Measurements from ENCODE around the gene DYNLL2.
"Not testable (repeated sequence)": the region's sequence is repeated elsewhere in the genome, so short reads cannot be mapped to it uniquely, and the experiment has no call there.

DYNLL2 gene

DNA sequence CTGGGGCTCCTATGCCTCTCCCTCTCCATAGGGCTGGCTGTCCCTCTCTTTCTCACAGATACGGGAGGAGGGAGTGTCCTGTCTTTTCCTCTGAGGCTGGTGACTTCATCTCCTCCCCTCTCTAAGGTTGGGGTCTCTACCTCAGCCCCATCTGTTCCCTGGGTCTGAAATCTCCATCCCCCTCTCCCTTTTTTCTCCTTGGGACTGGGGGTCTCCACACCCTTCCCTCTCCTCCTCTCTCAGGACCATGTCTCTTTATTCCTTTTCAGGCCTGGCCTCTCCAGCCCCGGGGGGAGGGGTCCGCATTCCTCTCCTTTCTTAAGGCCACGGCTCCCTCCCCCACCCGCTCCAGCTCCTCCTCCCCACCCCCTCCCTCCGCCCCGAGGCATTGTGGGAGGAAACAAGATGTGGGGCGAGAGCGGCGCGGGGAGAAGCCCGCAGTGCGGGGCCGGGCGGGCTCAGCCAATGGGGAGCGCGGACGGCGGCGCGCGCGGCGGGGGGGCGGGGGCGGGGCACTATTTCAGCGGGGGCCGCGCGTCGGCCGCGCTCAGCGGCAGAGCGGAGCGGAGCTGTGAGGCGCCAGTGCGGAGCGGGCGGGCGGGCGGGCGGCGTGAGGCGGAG, at the start of gene DYNLL2:
DYNLL2 (plus strand) TSS at position 550 of the 621 bp plus-strand sequence. CDS start 3,672 bp downstream, outside the sequence.
- peak; percentile 70 to 97 for DNase-seq

GRCh38 chr17:58039975-58040374, 43.2 kb upstream of the DYNLL2 start:
- DNase-seq, result no peak

DNA sequence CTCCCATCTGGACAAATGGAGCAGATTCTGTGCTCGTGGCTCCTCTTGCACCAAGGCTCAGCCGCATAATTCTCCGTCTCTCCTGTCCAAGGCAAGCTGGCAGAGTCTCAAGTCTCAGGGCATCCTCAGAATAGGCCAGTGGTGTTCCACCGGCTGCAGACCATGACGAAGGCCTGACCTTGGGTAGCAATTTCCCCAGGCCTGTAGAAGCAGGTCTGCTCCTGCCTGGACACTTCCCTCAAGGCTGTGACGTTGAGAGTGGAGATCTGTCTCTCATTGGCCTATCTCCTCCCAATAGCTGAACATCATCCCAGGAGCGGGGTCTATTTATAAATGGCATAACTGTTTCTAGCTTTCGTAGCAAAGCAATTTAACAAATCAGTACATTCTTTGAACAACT, 42.8 kb upstream of the DYNLL2 start:
- DNase-seq, result no peak

DNA sequence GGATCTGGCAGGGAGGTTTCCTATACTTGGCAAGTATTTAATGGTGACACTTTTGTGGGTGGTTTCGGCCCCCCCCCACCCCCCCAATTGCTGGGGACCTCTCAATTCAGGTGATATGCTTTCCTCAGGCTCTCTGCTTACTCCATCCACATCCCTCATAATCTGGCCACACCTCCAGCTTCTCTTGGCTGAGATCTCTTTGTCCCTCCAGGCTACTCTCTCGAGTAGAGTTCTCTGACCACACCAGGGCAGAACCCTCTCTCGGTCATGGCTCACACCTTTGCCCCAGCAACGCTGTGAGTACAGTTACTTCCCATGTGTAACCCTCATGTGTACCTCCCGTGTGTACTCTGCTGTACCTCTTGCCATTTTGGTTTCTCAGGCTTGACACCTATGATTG, 42.1 kb upstream of the DYNLL2 start:
- no peak for DNase-seq

GRCh38 chr17:58043221-58044181, 39.7 kb upstream of the DYNLL2 start:
- DNase-seq, result no peak

DNA sequence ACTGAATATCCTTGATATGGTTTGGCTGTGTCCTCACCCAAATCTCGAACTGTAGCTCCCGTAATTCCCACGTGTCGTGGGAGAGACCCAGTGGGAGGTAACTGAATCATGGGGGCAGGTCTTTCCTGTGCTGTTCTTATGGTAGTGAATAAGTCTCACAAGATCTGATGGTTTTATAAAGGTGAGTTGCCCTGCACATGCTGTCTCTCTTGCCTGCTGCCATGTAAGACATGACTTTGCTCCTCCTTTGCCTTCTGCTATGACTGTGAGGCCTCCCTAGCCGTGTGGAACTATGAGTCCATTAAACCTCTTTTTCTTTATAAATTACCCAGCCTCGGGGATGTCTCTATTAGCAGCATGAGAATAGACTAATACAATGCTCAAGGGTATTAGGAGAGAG, 39.0 kb upstream of the DYNLL2 start:
- not testable (repeated sequence) for DNase-seq

GRCh38 chr17:58046239-58047094, 36.8 kb upstream of the DYNLL2 start:
- DNase-seq, result no peak

DNA sequence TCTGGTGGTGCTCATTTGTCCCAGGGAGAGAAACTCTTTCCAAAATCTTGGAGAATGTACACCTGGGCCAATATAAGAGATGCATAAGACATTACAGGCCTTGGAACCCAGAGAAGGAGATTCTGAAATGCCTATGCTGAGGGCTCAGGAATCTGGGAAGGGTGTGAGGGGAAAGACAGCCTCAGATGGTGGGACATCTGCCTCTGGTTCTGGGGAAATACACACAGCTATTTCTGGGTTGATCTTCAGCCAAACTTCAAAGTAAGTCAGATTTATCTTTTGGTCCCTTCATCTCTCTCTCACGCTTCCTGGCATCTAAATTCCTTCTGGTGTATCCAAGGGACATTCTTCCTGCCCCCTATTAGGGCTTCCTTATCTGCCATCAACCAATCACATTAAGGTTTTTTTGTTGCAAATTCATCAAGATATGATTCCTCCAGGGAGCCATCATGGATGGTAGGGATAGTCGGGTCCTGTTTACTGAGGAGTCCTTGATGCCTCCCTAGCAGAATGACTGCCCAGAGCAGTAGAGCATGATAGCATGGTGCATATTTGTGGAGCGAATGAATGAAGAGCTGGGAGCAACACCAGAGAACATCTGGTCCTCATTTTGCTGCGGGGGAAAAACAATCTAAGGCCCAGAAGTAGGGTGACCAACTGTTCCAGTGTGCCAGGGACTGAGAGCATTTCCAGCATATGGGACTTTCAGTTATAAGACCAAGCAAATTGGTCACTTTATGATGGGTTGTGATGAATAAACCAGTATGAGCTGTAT, 35.7 kb upstream of the DYNLL2 start:
- DNase-seq, result no peak

- DNase-seq, result no peak
Measured at GRCh38 chr17:58049533-58049932, 33.7 kb upstream of the DYNLL2 start.

DNA sequence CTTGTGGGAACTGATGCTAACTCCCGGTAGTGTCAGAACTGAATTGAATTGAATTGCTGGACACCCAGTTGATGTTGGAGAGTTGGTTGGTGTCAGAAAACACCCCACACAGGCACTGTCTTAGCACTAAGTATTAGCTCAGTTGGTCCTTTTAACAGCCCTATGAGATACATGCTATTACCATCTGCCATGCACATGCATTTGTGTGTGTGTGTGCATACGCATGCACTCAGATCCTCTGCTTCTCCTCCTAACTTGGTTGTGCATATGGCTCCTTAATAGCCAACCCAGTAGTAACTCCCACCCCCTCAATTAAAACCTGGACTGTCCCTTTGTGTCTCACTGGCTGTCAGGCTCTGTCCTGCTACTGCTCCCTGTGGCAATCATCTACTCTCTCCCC, 32.3 kb upstream of the DYNLL2 start:
- DNase-seq, result no peak

GRCh38 chr17:58051468-58051867, 31.8 kb upstream of the DYNLL2 start:
- no peak for DNase-seq

DNA sequence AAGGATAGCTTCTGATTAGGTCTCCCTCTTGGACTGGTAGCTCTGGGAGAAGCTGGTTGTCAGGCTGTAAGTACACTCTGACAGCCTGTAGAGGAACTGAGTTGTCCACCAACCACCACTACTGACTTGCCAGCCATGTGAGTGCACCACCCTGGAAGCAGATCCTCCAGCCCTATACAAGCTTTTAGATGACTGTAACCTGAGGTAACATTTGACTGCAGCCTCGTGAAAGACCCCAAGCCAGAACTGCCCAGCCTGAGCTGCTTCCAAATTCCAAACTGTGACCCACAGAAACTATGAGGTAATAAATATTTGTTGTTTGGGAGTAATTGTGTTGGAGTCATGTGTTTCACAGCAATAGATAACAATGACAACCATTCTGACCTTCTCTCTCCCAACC, 30.8 kb upstream of the DYNLL2 start:
- no peak for DNase-seq

- no peak for DNase-seq
Measured at GRCh38 chr17:58052945-58053715, 30.1 kb upstream of the DYNLL2 start.

GRCh38 chr17:58054641-58055040, 28.6 kb upstream of the DYNLL2 start:
- no peak for DNase-seq

DNA sequence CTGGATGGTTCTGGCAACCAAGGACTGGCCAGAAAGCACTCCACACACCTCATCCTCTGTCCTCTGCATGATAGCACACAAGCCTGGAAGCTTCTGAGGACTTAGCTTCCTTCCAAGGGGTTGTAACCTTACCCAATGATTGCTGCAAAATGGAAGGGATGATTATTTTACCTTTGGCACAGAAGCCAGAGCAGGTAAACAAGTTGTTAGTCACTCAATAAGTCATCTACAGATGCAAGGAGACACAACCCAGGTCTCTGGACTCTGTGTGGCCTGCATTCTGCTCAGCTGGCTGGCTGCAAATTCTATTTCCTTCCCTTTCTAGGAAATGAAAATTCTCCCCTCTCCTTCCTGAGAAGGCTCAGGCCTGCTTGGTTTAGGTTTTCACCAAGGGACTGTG, 26.7 kb upstream of the DYNLL2 start:
- DNase-seq, result no peak

GRCh38 chr17:58059141-58059540, 24.1 kb upstream of the DYNLL2 start:
- DNase-seq, result peak in 1 of 2 experiments; percentile 15

DNA sequence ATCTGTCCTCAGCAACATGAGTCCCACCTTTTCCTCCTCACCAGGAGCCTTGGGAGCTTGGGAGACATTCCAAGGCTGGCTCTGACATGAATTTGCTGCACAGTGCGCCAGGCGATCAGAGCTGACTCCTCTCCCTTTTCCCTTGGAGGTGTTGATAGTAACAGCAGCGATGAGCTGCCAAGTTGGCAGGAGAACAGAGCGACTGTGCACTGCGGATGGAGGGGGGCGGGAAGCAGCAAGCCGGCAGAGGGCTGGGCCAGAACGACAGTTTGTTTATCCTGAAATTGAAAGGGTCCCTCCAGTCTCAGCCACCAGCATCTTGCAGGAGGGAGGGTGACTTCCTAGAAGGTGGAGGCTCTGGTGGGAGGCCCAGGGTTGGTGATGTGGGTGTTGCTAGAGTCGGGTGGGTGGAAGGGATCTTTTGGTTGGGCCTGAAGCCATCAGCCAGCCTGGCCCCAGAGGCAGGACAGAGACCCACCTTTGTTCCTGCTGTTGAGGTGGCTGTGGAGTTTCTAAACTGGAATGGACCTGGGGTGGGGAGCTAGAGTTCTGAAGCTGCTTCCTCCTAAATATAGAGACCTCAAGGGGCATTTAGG, 22.5 kb upstream of the DYNLL2 start:
- no peak for DNase-seq

DNA sequence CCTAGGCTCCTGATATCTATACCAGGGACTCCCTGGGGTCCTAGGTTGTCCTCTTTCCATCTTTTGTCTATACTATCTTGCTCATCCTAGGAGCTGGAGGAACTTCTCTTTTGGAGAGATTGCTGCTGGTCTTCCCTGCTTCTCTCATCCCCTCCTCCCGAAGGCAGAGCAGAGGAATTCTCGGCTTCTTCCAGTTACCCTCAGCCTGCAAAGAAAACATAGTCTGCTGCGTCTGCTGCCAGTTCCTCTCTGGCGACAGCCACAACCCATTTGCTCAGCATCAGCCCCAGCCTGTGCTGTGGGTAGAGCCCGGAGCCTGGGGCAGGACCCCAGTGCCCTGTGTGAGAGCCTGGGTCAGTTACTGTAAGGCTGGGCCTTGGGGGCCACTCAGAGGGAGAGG, 21.5 kb upstream of the DYNLL2 start:
- no peak for DNase-seq

- no peak for DNase-seq
Measured at GRCh38 chr17:58065238-58065637, 18.0 kb upstream of the DYNLL2 start.

DNA sequence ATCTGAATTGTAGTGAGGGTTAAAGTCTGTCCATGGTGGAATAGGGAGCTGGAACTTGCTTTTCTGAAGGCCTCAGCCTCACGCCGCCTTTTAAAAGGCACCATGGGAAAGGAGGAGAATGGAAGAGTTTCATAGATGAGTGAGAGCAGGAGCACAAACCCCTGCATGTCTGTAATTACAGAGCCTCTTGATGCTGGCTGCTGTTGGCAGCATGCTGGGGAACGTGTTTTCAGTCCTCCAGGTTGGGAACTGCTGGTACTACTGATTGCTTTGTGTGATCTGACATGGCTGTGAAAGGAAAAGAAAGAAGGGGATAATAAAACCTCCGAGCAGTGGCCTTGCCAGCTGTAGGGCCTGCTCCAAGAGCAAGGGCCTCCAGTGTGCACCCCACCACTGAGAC, 16.8 kb upstream of the DYNLL2 start:
- DNase-seq, result no peak

DNA sequence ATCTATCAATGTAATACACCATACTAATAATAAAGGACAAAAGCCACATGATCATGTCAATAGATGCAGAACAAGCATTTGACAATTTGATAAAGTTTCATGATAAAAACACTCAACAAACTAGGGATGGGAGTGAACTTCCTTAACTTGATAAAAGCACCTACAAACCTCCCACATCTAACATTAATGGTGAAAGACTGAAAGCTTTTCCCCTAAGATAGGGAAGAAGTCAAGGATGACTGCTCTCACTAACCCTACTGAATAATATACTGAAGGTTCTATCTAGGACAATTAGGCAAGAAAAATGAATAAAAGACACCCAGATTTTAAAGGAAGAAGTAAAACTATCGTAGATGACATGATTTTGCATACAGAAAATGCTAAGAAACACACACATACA, 10.4 kb upstream of the DYNLL2 start:
- no peak for DNase-seq
